VCaP (cell line): Measurements from ENCODE around the gene LGI1.

Source experiments
- H3K27ac ChIP-seq: fragments of 450-650 bp; 2 replicates; pipeline ENCODE4 v1.5.1; 2017
- CTCF ChIP-seq: fragments of 450-650 bp; conservative IDR thresholded peaks from 2 replicates; pipeline ENCODE4 v1.5.1; 2017; ENCODE audit warnings: mild to moderate bottlenecking, moderate library complexity

LGI1 gene

GRCh38 chr10:93766918-93767317 is 9.2 kb downstream of the LGI1 start:
- TF ChIP-seq CTCF = no peak
- H3K27ac ChIP-seq = peak overlapping the region; percentile 60; the same call in 1 of the 2 replicates

DNA sequence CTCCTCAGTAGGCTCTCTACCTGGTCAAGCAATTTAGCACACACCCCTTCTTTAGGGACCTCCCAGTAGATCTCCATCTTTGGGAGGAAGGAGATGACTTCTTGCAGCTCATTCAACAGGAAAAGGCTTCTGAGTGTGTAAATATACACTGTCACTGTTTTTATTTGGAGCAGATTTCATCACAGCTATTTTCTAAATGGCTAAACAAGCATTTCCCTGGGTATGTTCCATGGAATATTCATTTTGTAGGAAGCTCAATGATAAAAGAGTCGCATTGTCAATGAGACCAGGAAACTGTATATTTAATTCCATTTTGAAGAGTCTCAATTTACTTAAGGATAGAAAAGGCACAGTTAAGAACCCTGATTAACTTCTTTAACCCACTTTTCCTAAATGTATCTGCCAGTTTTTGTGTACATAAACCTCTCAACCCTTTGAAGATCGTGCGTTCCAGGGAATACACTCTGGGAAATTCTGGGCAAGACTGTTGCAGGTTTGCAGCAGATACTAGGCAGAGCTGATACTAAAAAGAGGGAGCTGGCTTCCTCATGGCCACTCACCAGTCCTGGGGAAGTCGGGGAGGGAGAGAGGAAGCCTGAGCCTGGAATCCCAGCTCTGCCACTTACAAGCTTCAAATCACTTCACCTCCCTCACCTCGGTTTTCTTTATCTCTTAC is 10.1 kb downstream of the LGI1 start:
- no peak for TF ChIP-seq CTCF

DNA sequence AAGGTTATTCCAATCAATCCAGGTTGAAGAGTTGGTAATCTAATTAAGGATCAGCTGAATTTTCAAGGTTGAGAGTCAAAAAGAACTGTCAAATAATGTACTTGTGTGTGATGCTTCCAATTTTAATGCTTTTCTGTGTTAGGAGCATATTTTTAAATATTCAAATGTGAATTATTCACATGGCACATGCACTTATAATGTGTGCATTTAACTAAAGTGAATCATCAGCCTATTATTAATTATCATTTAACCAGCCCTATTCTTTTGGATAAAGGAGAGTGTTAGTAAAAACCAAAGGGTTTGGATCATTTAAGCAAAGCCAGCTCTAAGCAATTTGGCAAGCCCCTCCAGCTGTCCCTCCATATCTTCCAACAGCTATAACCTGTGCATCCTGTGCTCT is 11.2 kb downstream of the LGI1 start:
- no peak for TF ChIP-seq CTCF
- peak overlapping the region; percentile 60 for H3K27ac ChIP-seq

More for the DNA sequence above, 10.1 kb downstream of the LGI1 start:
- H3K27ac ChIP-seq = peak overlapping the region; percentile 60

GRCh38 chr10:93771354-93771753 is 13.6 kb downstream of the LGI1 start:
- no peak for TF ChIP-seq CTCF
- no peak overlapping the region for H3K27ac ChIP-seq

GRCh38 chr10:93773120-93773519 is 15.4 kb downstream of the LGI1 start:
- no peak overlapping the region; the same call in 1 of the 2 replicates for H3K27ac ChIP-seq
- no peak for TF ChIP-seq CTCF

DNA sequence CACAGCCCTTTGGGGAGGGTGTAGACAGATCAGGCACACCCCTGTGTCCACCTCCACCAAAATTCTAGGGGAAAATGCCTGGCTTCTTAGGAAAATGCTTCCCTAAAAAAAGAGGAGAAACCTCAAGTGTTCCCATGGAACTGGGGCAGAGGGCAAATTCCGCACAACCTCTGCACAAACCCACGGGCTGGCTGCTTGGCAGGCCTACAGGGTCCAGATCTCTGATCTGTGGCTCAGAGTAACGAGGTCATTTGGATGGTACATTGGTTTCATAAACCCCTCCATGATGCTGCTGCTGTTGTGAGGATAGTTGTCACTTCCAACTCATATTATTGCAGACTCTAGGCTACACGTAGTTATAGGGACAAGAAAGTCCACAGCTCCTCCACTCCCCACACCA is 16.0 kb downstream of the LGI1 start:
- TF ChIP-seq CTCF = no peak
- peak overlapping the region; percentile 7; the same call in 1 of the 2 replicates for H3K27ac ChIP-seq

DNA sequence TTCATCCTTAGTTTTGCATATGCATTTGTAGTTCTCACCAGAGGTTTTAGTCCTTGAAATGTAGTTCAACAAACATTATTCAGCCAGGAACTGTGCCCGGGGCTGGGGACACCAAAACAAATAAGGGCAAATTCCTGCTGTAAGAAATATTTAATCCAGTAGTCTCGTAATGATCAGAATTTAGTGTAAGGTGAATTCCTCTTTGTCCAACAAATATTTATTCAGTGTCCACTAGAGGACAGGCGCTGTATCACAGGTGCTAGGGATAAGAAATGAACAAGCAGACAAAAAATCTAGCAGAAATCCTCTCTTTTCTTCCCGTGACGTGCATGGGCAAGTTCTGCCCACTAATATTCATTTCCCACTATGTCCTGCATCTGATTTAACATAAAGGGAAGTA is 17.6 kb downstream of the LGI1 start:
- peak; percentile 64 for TF ChIP-seq CTCF

More for the DNA sequence above, 17.6 kb downstream of the LGI1 start:
- peak overlapping the region; percentile 41 for H3K27ac ChIP-seq
